ENCODE data around the gene SLX4IP.

SLX4IP gene

DNA sequence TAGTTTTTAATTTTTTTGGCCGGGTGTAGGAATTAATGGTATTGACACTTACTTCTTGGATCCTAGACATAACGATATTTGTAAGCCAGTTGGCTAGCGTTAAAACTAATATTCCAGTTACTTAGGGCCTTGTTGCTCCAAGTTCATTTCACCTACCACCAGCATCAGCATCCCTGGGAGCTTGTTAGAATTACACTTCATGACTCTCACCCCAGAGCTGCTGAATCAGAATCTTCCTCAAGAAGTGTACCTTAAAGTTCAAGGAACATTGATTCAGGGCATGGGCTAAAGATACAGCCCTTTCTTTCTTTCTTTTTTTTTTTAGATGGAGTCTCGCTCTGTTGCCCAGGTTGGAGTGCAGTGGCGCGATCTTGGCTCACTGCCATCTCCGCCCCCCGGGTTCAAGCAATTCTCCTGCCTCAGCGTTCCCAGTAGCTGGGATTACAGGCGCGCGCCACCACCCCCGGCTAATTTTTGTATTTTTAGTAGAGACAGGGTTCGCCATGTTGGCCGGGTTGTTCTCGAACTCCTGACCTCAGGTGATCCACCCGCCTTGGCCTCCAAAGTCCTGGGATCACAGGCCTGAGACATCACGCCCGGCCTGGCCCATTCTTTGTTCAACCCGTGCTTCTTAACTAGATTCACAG lies 1.1 kb downstream of the SLX4IP start:
- no peak overlapping the region for H3K18ac ChIP-seq (ENCODE audit: low read length)
- H3K4me1 ChIP-seq (ENCODE audit: control insufficient read depth, low read depth, low read length) = no peaks in the 10 kb centered on the region
- no peak overlapping the region for H3K4me3 ChIP-seq (ENCODE audit: low read length)
- H2BK15ac ChIP-seq (replicated peaks; ENCODE audit: low read depth) = no peak overlapping the region
- no peak overlapping the region for H3K27ac ChIP-seq (ENCODE audit: low read depth, low read length)
- no peak overlapping the region for H3K9ac ChIP-seq (ENCODE audit: low read length)
- H3K79me1 ChIP-seq (ENCODE audit: low read length) = peaks cover 8% of the 10 kb centered on the region
- H3K27me3 ChIP-seq (ENCODE audit: insufficient read depth, low read length, poor library complexity) = no peaks in the 10 kb centered on the region
- H3K56ac ChIP-seq (ENCODE audit: low read length) = no peak overlapping the region
- no CpG with 5 or more reads among the region's 20 CpGs for WGBS (ENCODE audit: extremely low coverage, insufficient coverage, low lambda C conversion rate)
- H3K4ac ChIP-seq (ENCODE audit: low read depth, low read length) = no peak overlapping the region
- no peak overlapping the region for H2BK5ac ChIP-seq (ENCODE audit: low read length)
- no peak overlapping the region for H3K4me2 ChIP-seq (ENCODE audit: low read length)
- H3K23ac ChIP-seq (ENCODE audit: low read length) = no peak overlapping the region
- H4K8ac ChIP-seq (ENCODE audit: low read depth, low read length) = no peak overlapping the region
- H3K36me3 ChIP-seq (ENCODE audit: control insufficient read depth, insufficient read depth, low read length) = no peaks in the 10 kb centered on the region
- peaks cover 13% of the 10 kb centered on the region for H3K79me2 ChIP-seq (ENCODE audit: control insufficient read depth, insufficient read depth, low read length)
- H2AK5ac ChIP-seq (ENCODE audit: low read length) = no peak overlapping the region
- no peak overlapping the region for H2BK120ac ChIP-seq (ENCODE audit: low read depth, low read length)
- no peak for DNase-seq
- H4K5ac ChIP-seq (ENCODE audit: low read length) = no peak overlapping the region

DNA sequence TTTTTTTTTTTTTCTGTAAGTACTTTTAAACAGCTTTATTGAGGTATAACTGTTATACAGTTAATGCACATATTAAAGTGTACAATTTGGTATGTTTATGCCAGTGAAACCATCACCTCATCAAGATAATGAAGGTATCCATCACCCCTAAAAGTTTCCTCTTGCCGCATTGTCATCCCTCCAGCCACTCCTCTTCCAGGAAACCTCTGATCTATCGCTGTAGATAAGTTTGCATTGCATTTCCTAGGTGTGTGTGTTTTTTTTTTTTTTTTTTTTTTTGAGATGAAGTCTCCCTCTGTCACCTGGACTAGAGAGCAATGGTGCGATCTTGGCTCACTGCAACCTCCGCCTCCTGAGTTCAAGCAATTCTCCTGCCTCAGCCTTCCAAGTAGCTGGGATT lies 3.1 kb downstream of the SLX4IP start:
- Histone ChIP-seq H3K4ac (ENCODE audit: low read depth, low read length) (no peak overlapping the region), H3K79me1 (ENCODE audit: low read length) (peaks cover 4% of the 10 kb centered on the region), H4K8ac (ENCODE audit: low read depth, low read length) (no peak overlapping the region), H3K56ac (ENCODE audit: low read length) (no peak overlapping the region), H3K79me2 (ENCODE audit: control insufficient read depth, insufficient read depth, low read length) (peaks cover 4% of the 10 kb centered on the region), H3K4me1 (ENCODE audit: control insufficient read depth, low read depth, low read length) (no peaks in the 10 kb centered on the region), H3K4me2 (ENCODE audit: low read length) (no peak overlapping the region), H2AK5ac (ENCODE audit: low read length) (no peak overlapping the region), H2BK15ac (replicated peaks; ENCODE audit: low read depth) (no peak overlapping the region), H2BK120ac (ENCODE audit: low read depth, low read length) (no peak overlapping the region), H3K18ac (ENCODE audit: low read length) (no peak overlapping the region), H3K36me3 (ENCODE audit: control insufficient read depth, insufficient read depth, low read length) (no peaks in the 10 kb centered on the region), H3K27ac (ENCODE audit: low read depth, low read length) (no peak overlapping the region), H3K23ac (ENCODE audit: low read length) (no peak overlapping the region), H3K27me3 (ENCODE audit: insufficient read depth, low read length, poor library complexity) (no peaks in the 10 kb centered on the region), H3K4me3 (ENCODE audit: low read length) (no peak overlapping the region), H4K5ac (ENCODE audit: low read length) (no peak overlapping the region), H2BK5ac (ENCODE audit: low read length) (no peak overlapping the region), H3K9ac (ENCODE audit: low read length) (no peak overlapping the region)
- DNase-seq = no peak
- WGBS (ENCODE audit: extremely low coverage, insufficient coverage, low lambda C conversion rate) = no CpG with 5 or more reads among the region's 4 CpGs

- Histone ChIP-seq H3K79me2 (ENCODE audit: control insufficient read depth, insufficient read depth, low read length) (no peaks in the 10 kb centered on the region), H3K18ac (ENCODE audit: low read length) (no peak overlapping the region), H3K36me3 (ENCODE audit: control insufficient read depth, insufficient read depth, low read length) (no peaks in the 10 kb centered on the region), H3K4me2 (ENCODE audit: low read length) (no peak overlapping the region), H2AK5ac (ENCODE audit: low read length) (no peak overlapping the region), H3K27ac (ENCODE audit: low read depth, low read length) (no peak overlapping the region), H3K79me1 (ENCODE audit: low read length) (peaks cover 4% of the 10 kb centered on the region), H3K23ac (ENCODE audit: low read length) (no peak overlapping the region), H2BK120ac (ENCODE audit: low read depth, low read length) (no peak overlapping the region), H4K5ac (ENCODE audit: low read length) (no peak overlapping the region), H2BK15ac (replicated peaks; ENCODE audit: low read depth) (no peak overlapping the region), H3K4me3 (ENCODE audit: low read length) (no peak overlapping the region), H3K4me1 (ENCODE audit: control insufficient read depth, low read depth, low read length) (no peaks in the 10 kb centered on the region), H3K9ac (ENCODE audit: low read length) (no peak overlapping the region), H2BK5ac (ENCODE audit: low read length) (no peak overlapping the region), H3K4ac (ENCODE audit: low read depth, low read length) (no peak overlapping the region), H4K8ac (ENCODE audit: low read depth, low read length) (no peak overlapping the region), H3K56ac (ENCODE audit: low read length) (no peak overlapping the region), H3K27me3 (ENCODE audit: insufficient read depth, low read length, poor library complexity) (no peaks in the 10 kb centered on the region)
- DNase-seq = no peak
- no CpG with 5 or more reads among the region's 2 CpGs for WGBS (ENCODE audit: extremely low coverage, insufficient coverage, low lambda C conversion rate)
Measured at GRCh38 chr20:10443936-10444335, 8.8 kb downstream of the SLX4IP start.

GRCh38 chr20:10445758-10446157 lies 10.7 kb downstream of the SLX4IP start:
- Histone ChIP-seq H3K79me2 (ENCODE audit: control insufficient read depth, insufficient read depth, low read length) (no peaks in the 10 kb centered on the region), H2BK5ac (ENCODE audit: low read length) (no peak overlapping the region), H3K18ac (ENCODE audit: low read length) (no peak overlapping the region), H2BK15ac (replicated peaks; ENCODE audit: low read depth) (no peak overlapping the region), H2BK120ac (ENCODE audit: low read depth, low read length) (no peak overlapping the region), H3K79me1 (ENCODE audit: low read length) (peaks cover 4% of the 10 kb centered on the region), H3K27ac (ENCODE audit: low read depth, low read length) (no peak overlapping the region), H3K56ac (ENCODE audit: low read length) (no peak overlapping the region), H3K4me2 (ENCODE audit: low read length) (no peak overlapping the region), H4K8ac (ENCODE audit: low read depth, low read length) (no peak overlapping the region), H3K27me3 (ENCODE audit: insufficient read depth, low read length, poor library complexity) (no peaks in the 10 kb centered on the region), H3K4me3 (ENCODE audit: low read length) (no peak overlapping the region), H3K23ac (ENCODE audit: low read length) (no peak overlapping the region), H4K5ac (ENCODE audit: low read length) (no peak overlapping the region), H2AK5ac (ENCODE audit: low read length) (no peak overlapping the region), H3K9ac (ENCODE audit: low read length) (no peak overlapping the region), H3K4ac (ENCODE audit: low read depth, low read length) (no peak overlapping the region), H3K4me1 (ENCODE audit: control insufficient read depth, low read depth, low read length) (no peaks in the 10 kb centered on the region), H3K36me3 (ENCODE audit: control insufficient read depth, insufficient read depth, low read length) (no peaks in the 10 kb centered on the region)
- WGBS (ENCODE audit: extremely low coverage, insufficient coverage, low lambda C conversion rate) = no CpG with 5 or more reads among the region's 4 CpGs
- DNase-seq = no peak

- Histone ChIP-seq H3K27ac (ENCODE audit: low read depth, low read length) (no peak overlapping the region), H3K79me1 (ENCODE audit: low read length) (peaks cover 4% of the 10 kb centered on the region), H3K36me3 (ENCODE audit: control insufficient read depth, insufficient read depth, low read length) (no peaks in the 10 kb centered on the region), H3K9ac (ENCODE audit: low read length) (no peak overlapping the region), H3K27me3 (ENCODE audit: insufficient read depth, low read length, poor library complexity) (no peaks in the 10 kb centered on the region), H3K23ac (ENCODE audit: low read length) (no peak overlapping the region), H3K4me1 (ENCODE audit: control insufficient read depth, low read depth, low read length) (no peaks in the 10 kb centered on the region), H3K18ac (ENCODE audit: low read length) (no peak overlapping the region), H3K79me2 (ENCODE audit: control insufficient read depth, insufficient read depth, low read length) (no peaks in the 10 kb centered on the region), H2BK120ac (ENCODE audit: low read depth, low read length) (no peak overlapping the region), H4K5ac (ENCODE audit: low read length) (no peak overlapping the region), H4K8ac (ENCODE audit: low read depth, low read length) (no peak overlapping the region), H2AK5ac (ENCODE audit: low read length) (no peak overlapping the region), H2BK15ac (replicated peaks; ENCODE audit: low read depth) (no peak overlapping the region), H3K4me2 (ENCODE audit: low read length) (no peak overlapping the region), H3K4me3 (ENCODE audit: low read length) (no peak overlapping the region), H2BK5ac (ENCODE audit: low read length) (no peak overlapping the region), H3K56ac (ENCODE audit: low read length) (no peak overlapping the region), H3K4ac (ENCODE audit: low read depth, low read length) (no peak overlapping the region)
- no peak for DNase-seq
- no CpG with 5 or more reads among the region's 3 CpGs for WGBS (ENCODE audit: extremely low coverage, insufficient coverage, low lambda C conversion rate)
Measured at GRCh38 chr20:10447028-10447427, 11.9 kb downstream of the SLX4IP start.
